SK-N-SH (cell line): ENCODE results near the gene ST13. TPM values are rescaled to one million over a fixed set of nuclear protein-coding genes. Genes with fewer than 3 reads are reported as not detected.
A peak's percentile ranks its signal among the peaks of the same experiment; 100 is the strongest.
"Not testable (repeated sequence)": the region's sequence is repeated elsewhere in the genome, so short reads cannot be mapped to it uniquely, and the experiment has no call there.

Experiments
- CTCF ChIA-PET: fragments of 300-600, 350-600 bp; formaldehyde crosslinking; extraction: SDS; loops from one replicate; lab custom pipeline; 2021; lab: Yijun Ruan, JAX
- POLR2A ChIA-PET: fragments of 350-600 bp; sonication (Branson Sonifier 250); formaldehyde crosslinking; extraction: SDS; loops from one replicate; lab custom pipeline; 2020; ENCODE audit warnings: antibody characterized with exemption, inconsistent platforms; lab: Yijun Ruan, JAX
- DNase-seq: peaks from one replicate; pipeline ENCODE4 v3.0.0; 2012
- H2AFZ ChIP-seq: fragments of 200-600 bp; sonication (generic); 2 replicates; pipeline ENCODE4 v1.8.1; 2016; ENCODE audit warnings: antibody characterized with exemption, mild to moderate bottlenecking, low read depth
- H3F3A ChIP-seq: fragments of 200-600 bp; sonication (generic); replicated peaks from 2 replicates; pipeline ENCODE3; 2016; ENCODE audit warnings: antibody characterized with exemption, mild to moderate bottlenecking; ENCODE audit not compliant: insufficient read depth
- H3K27ac ChIP-seq, 2 experiments: fragments of 200-500 bp in 1 of 2; fragments of 200-600 bp in 1 of 2; sonication (Bioruptor generic) in 1 of 2; sonication (generic), shearing (Covaris generic) in 1 of 2; 2 replicates each; pipeline versions ENCODE4 v1.5.1 to v1.6.1; 2014 to 2016; ENCODE audit warnings: low read depth in 2 of 2, inconsistent platforms in 1 of 2, low read length in 1 of 2, mild to moderate bottlenecking in 1 of 2, mixed read lengths in 1 of 2
- H3K27me3 ChIP-seq: fragments of 200-600 bp; sonication (generic), shearing (Covaris generic); 2 replicates; pipeline ENCODE4 v1.6.1; 2016; ENCODE audit warnings: mixed run types; ENCODE audit not compliant: insufficient read depth
- H3K36me3 ChIP-seq, 2 experiments: fragments of 200-500 bp in 1 of 2; fragments of 200-600 bp in 1 of 2; sonication (Bioruptor generic) in 1 of 2; sonication (generic) in 1 of 2; replicated peaks in 1 of 2; 2 replicates each; pipeline versions ENCODE3 to v1.5.1; 2014 to 2016; ENCODE audit warnings: low read length in 1 of 2, mild to moderate bottlenecking in 1 of 2; ENCODE audit not compliant: insufficient read depth in 2 of 2, control insufficient read depth in 1 of 2
- H3K4me1 ChIP-seq, 2 experiments: fragments of 200-500 bp in 1 of 2; fragments of 200-600 bp in 1 of 2; sonication (Bioruptor generic) in 1 of 2; sonication (generic), shearing (Covaris generic) in 1 of 2; 2 replicates each; pipeline versions ENCODE4 v1.5.1 to v1.6.1; 2014 to 2016; ENCODE audit warnings: low read depth in 1 of 2, low read length in 1 of 2, mixed run types in 1 of 2; ENCODE audit not compliant: insufficient read depth in 2 of 2, control insufficient read depth in 1 of 2
- H3K4me2 ChIP-seq: fragments of 200-600 bp; sonication (generic), shearing (Covaris generic); 2 replicates; pipeline ENCODE4 v1.6.1; 2017; ENCODE audit warnings: mixed run types
- H3K4me3 ChIP-seq, 2 experiments: fragments of 200-500 bp in 1 of 2; fragments of 200-600 bp in 1 of 2; sonication (Bioruptor generic) in 1 of 2; sonication (generic), shearing (Covaris generic) in 1 of 2; 2 replicates each; pipeline versions ENCODE4 v1.5.1 to v1.8.1; 2014 to 2016; ENCODE audit warnings: low read depth in 2 of 2, inconsistent platforms in 1 of 2, low read length in 1 of 2, mild to moderate bottlenecking in 1 of 2, mixed read lengths in 1 of 2, moderate library complexity in 1 of 2
- H3K79me2 ChIP-seq: fragments of 200-600 bp; sonication (generic); 2 replicates; pipeline ENCODE4 v1.8.1; 2017; ENCODE audit warnings: mild to moderate bottlenecking; ENCODE audit not compliant: insufficient read depth
- H3K9ac ChIP-seq: fragments of 200-600 bp; sonication (generic); 2 replicates; pipeline ENCODE4 v1.6.1; 2017; ENCODE audit warnings: mixed run types
- H3K9me2 ChIP-seq: fragments of 200-600 bp; sonication (generic); 2 replicates; pipeline ENCODE4 v1.6.1; 2017; ENCODE audit warnings: mixed run types
- H3K9me3 ChIP-seq: fragments of 200-600 bp; sonication (generic); 2 replicates; pipeline ENCODE4 v1.6.1; 2017; ENCODE audit warnings: mixed run types, mild to moderate bottlenecking, moderate library complexity
- H4K20me1 ChIP-seq: fragments of 200-600 bp; sonication (generic); 2 replicates; pipeline ENCODE4 v1.6.1; 2017; ENCODE audit warnings: mild to moderate bottlenecking, mixed run types; ENCODE audit not compliant: insufficient read depth
- CHD2 ChIP-seq: fragments of 150-350 bp; IDR thresholded peaks from 2 replicates; pipeline ENCODE4 v1.6.1; 2018; ENCODE audit warnings: low read length; ENCODE audit not compliant: partially characterized antibody
- EP300 ChIP-seq, 2 experiments: IDR thresholded peaks; 2 replicates each; pipeline versions ENCODE4 v1.4.0 to v1.6.1; 2012; ENCODE audit warnings: borderline replicate concordance in 1 of 2, low read depth in 1 of 2, low read length in 1 of 2
- MAX ChIP-seq: IDR thresholded peaks from 2 replicates; pipeline ENCODE4 v1.4.0; 2012; ENCODE audit warnings: low read depth
- POLR2AphosphoS5 ChIP-seq: IDR thresholded peaks from 2 replicates; pipeline ENCODE4 v1.6.1; 2012; ENCODE audit warnings: low read depth, low read length
- RXRA ChIP-seq: IDR thresholded peaks from 2 replicates; pipeline ENCODE4 v1.4.0; 2012; ENCODE audit warnings: low read depth, mild to moderate bottlenecking, borderline replicate concordance
- SIN3A ChIP-seq: IDR thresholded peaks from 2 replicates; pipeline ENCODE4 v1.6.1; 2012; ENCODE audit warnings: low read depth, mild to moderate bottlenecking, low read length, moderate library complexity, borderline replicate concordance
- TAF1 ChIP-seq: IDR thresholded peaks from 2 replicates; pipeline ENCODE4 v1.6.1; 2012; ENCODE audit warnings: low read depth, mild to moderate bottlenecking, low read length, moderate library complexity, borderline replicate concordance
- TCF12 ChIP-seq: IDR thresholded peaks from 2 replicates; pipeline ENCODE4 v1.4.0; 2012
- TEAD4 ChIP-seq: IDR thresholded peaks from 2 replicates; pipeline ENCODE4 v1.4.0; 2012; ENCODE audit warnings: mild to moderate bottlenecking, borderline replicate concordance; ENCODE audit not compliant: insufficient read depth
- USF1 ChIP-seq: IDR thresholded peaks from 2 replicates; pipeline ENCODE4 v1.4.0; 2012; ENCODE audit warnings: low read depth, borderline replicate concordance
- YY1 ChIP-seq: IDR thresholded peaks from 2 replicates; pipeline ENCODE4 v1.4.0; 2012; ENCODE audit warnings: low read depth, mild to moderate bottlenecking
- WGBS: methylation state at CpG from one replicate; pipeline ENCODE4 v1.1.6; 2017; ENCODE audit warnings: low lambda C conversion rate; 5-methylcytosine and 5-hydroxymethylcytosine counted together
- polyA plus RNA-seq, 3 experiments: library from polyadenylated mRNA; depleted of rRNA; stranded (reverse); fragments of >200 nt; gene quantifications; 2 replicates each; pipeline ENCODE4 v1.2.3, GENCODE V29; 2012
- small RNA-seq, 7 experiments: library from RNA; depleted of rRNA; stranded (forward); fragments of <200 nt; gene quantifications; one replicate each; pipeline ENCODE3, GENCODE V24; 2012

ST13 gene
- polyA plus RNA-seq, 1 of the 3 experiments (the other 2 are of a cell fraction), result 66.0 TPM

- Histone ChIP-seq H3K4me3 (no peak overlapping the region), H3K9me2 (no peaks in the 10 kb centered on the region), H3F3A (no peaks in the 10 kb centered on the region), H2AFZ (no peak overlapping the region), H3K4me1 (no peaks in the 10 kb centered on the region), H3K79me2 (no peaks in the 10 kb centered on the region), H3K4me2 (no peak overlapping the region), H3K27me3 (no peaks in the 10 kb centered on the region), H3K27ac (peak overlapping the region in 1 of 2 experiments; percentile 30; a peak in 2 of 4 replicates), H3K36me3 (peaks cover 0 to 2% of the 10 kb centered on the region in 2 experiments), H3K9ac (no peak overlapping the region), H4K20me1 (no peaks in the 10 kb centered on the region), H3K9me3 (no peaks in the 10 kb centered on the region)
- ChIA-PET CTCF (interaction anchor here (0.6 kb wide), 1 partner anchor 99 kb away, joined by 3 read pairs; no protein-coding TSS in a partner anchor), POLR2A (no interaction called here)
- no peak for DNase-seq
- no peak for TF ChIP-seq YY1
- no peak for TF ChIP-seq MAX
- TF ChIP-seq TCF12, result no peak
- TF ChIP-seq RXRA, result no peak
- no peak for TF ChIP-seq SIN3A
- no peak for TF ChIP-seq POLR2AphosphoS5
- TF ChIP-seq EP300 (IDR thresholded peaks at IDR 0.05; ENCODE audit: borderline replicate concordance in 1 of 2, low read depth in 1 of 2, low read length in 1 of 2), result no peak
- TF ChIP-seq TAF1, result no peak
- TF ChIP-seq USF1, result no peak
- no peak for TF ChIP-seq CHD2
- TF ChIP-seq TEAD4, result no peak
- 74% methylated on average over 3 of the region's 3 CpGs for WGBS
Measured at GRCh38 chr22:40782521-40782920, 73.9 kb downstream of the ST13 start.

GRCh38 chr22:40781749-40782148 lies 74.7 kb downstream of the ST13 start:
- DNase-seq, H3K9me3 ChIP-seq, H2AFZ ChIP-seq, H3K9ac ChIP-seq, H3F3A ChIP-seq, H3K4me2 ChIP-seq, H3K4me1 ChIP-seq, H3K79me2 ChIP-seq, H3K4me3 ChIP-seq, H3K27ac ChIP-seq, POLR2A ChIA-PET, H3K9me2 ChIP-seq, H3K36me3 ChIP-seq, H3K27me3 ChIP-seq, H4K20me1 ChIP-seq: not testable (repeated sequence)
- CTCF ChIA-PET, result interaction anchor here (1.2 kb wide), 1 partner anchor 22 kb away, joined by 3 read pairs; no protein-coding TSS in a partner anchor
- 97% methylated on average over 2 of the region's 14 CpGs for WGBS

Small RNA genes lying within 50 kb of the gene (small RNA-seq; reads per million reads assigned to genes)
- gene JTBP1 (0 reads per million in 7 experiments), gene MIR4766 (0 to 14.0 (median 3.3) reads per million in 7 experiments)

Other genes with a start within 250 kb of the ST13 start
- 2.9 and 5.8 TPM in 2 replicates for gene MRTFA, start 219.9 kb downstream of the ST13 start, polyA plus RNA-seq (2012; rRNA removed)
- gene MCHR1, start 177.2 kb downstream of the ST13 start, polyA plus RNA-seq (2012; rRNA removed), result 0.33 and 0.55 TPM in 2 replicates
- 11.1 and 18.9 TPM in 2 replicates for gene SLC25A17, start 37.3 kb downstream of the ST13 start, polyA plus RNA-seq (2012; rRNA removed)
- gene XPNPEP3, start 509 bp upstream of the ST13 start, polyA plus RNA-seq (2012; rRNA removed), result 8.6 and 10.7 TPM in 2 replicates
- gene DNAJB7, start 5.5 kb upstream of the ST13 start, polyA plus RNA-seq (2012; rRNA removed), result not detected in 2 replicates
- 51.2 and 53.7 TPM in 2 replicates for gene RBX1, start 94.7 kb upstream of the ST13 start, polyA plus RNA-seq (2012; rRNA removed)
- 6.2 and 7.1 TPM in 2 replicates for gene EP300, start 236.0 kb upstream of the ST13 start, polyA plus RNA-seq (2012; rRNA removed)